NCI-H1092 treated with DMSO at 0.1 percent for 48 hours (cell line): ENCODE results near the gene NANOS1.
A peak's percentile ranks its signal among the peaks of the same experiment; 100 is the strongest.

Source experiments
- DNase-seq: peaks from one replicate; lab custom pipeline; 2025; lab: John Stamatoyannopoulos, UW

Gene NANOS1

GRCh38 chr10:119060107-119060506, 30.6 kb downstream of the NANOS1 start:
- no peak for DNase-seq

- DNase-seq = no peak
These were observed 31.8 kb downstream of the NANOS1 start for GRCh38 chr10:119061352-119061751.

GRCh38 chr10:119061926-119062325, 32.4 kb downstream of the NANOS1 start:
- DNase-seq = no peak

- DNase-seq = no peak
These were observed 41.1 kb downstream of the NANOS1 start for GRCh38 chr10:119070395-119071165.

- DNase-seq = no peak
These were observed 44.1 kb downstream of the NANOS1 start for GRCh38 chr10:119073584-119073983.

GRCh38 chr10:119078422-119079179, 49.1 kb downstream of the NANOS1 start:
- no peak for DNase-seq

GRCh38 chr10:119079599-119080520, 50.3 kb downstream of the NANOS1 start:
- peak; percentile 6 for DNase-seq

- peak; percentile 81 for DNase-seq
These were observed 51.2 kb downstream of the NANOS1 start, which contains the start of gene EIF3A for GRCh38 chr10:119080521-119081259. TSS of gene EIF3A (minus strand) at chr10:119080817. CDS start at chr10:119080676, 141 bp downstream.
